Stimulated activated effector memory CD8-positive, alpha-beta T cell treated with anti-CD3 and anti-CD28 coated beads, Interleukin-12 subunit alpha, Interleukin-12 subunit beta, amount 100 ng/mL, for 72 hours (primary cell): ENCODE results near the gene ABHD5.
A peak's percentile ranks its signal among the peaks of the same experiment; 100 is the strongest.
"Not testable (repeated sequence)": the region's sequence is repeated elsewhere in the genome, so short reads cannot be mapped to it uniquely, and the experiment has no call there.

Experiments used
- ATAC-seq: fragments of 150-1000 bp; cut with Tn5 transposase; 2 replicates; pipeline ENCODE4 v1.10.0; 2021
- DNase-seq, 2 donors: peaks; one replicate each; pipeline ENCODE4 v3.0.0; 2021 to 2022; ENCODE audit warnings: low spot score in 2 of 2
- H3K27ac Mint-ChIP-seq: one replicate; pipeline ENCODE4 v1.8.0; 2022; ENCODE audit warnings: mild to moderate bottlenecking, mixed read lengths
- H3K36me3 Mint-ChIP-seq: one replicate; pipeline ENCODE4 v1.8.0; 2022; ENCODE audit warnings: mild to moderate bottlenecking, mixed read lengths
- H3K4me1 Mint-ChIP-seq: one replicate; pipeline ENCODE4 v1.8.0; 2022; ENCODE audit warnings: mixed read lengths
- H3K4me3 Mint-ChIP-seq: one replicate; pipeline ENCODE4 v1.8.0; 2022; ENCODE audit warnings: mild to moderate bottlenecking, mixed read lengths
- H3K9me3 Mint-ChIP-seq: one replicate; pipeline ENCODE4 v1.8.0; 2022; ENCODE audit warnings: mixed read lengths

Gene ABHD5

GRCh38 chr3:43675593-43675992 lies 15.1 kb upstream of the ABHD5 start:
- Mint-ChIP-seq H3K36me3 (no peaks in the 10 kb centered on the region), H3K4me1 (no peaks in the 10 kb centered on the region), H3K9me3 (no peaks in the 10 kb centered on the region), H3K4me3 (no peak overlapping the region), H3K27ac (no peak overlapping the region)
- DNase-seq (no peak), ATAC-seq (no peak)

GRCh38 chr3:43676441-43676840 lies 14.3 kb upstream of the ABHD5 start:
- Mint-ChIP-seq H3K27ac (no peak overlapping the region), H3K36me3 (no peaks in the 10 kb centered on the region), H3K9me3 (no peaks in the 10 kb centered on the region), H3K4me1 (no peaks in the 10 kb centered on the region), H3K4me3 (no peak overlapping the region)
- ATAC-seq: no peak
- DNase-seq: no peak

GRCh38 chr3:43678375-43678774 lies 12.4 kb upstream of the ABHD5 start:
- H3K27ac Mint-ChIP-seq, ATAC-seq, H3K4me3 Mint-ChIP-seq, H3K9me3 Mint-ChIP-seq, H3K36me3 Mint-ChIP-seq, DNase-seq, H3K4me1 Mint-ChIP-seq: not testable (repeated sequence)

- not testable (repeated sequence) for H3K27ac Mint-ChIP-seq, DNase-seq, H3K9me3 Mint-ChIP-seq, H3K4me1 Mint-ChIP-seq, H3K4me3 Mint-ChIP-seq, ATAC-seq, H3K36me3 Mint-ChIP-seq
These were observed 11.8 kb upstream of the ABHD5 start for GRCh38 chr3:43678887-43679449.

GRCh38 chr3:43680857-43681256 lies 9.9 kb upstream of the ABHD5 start:
- not testable (repeated sequence) for H3K27ac Mint-ChIP-seq, H3K4me3 Mint-ChIP-seq, DNase-seq, H3K9me3 Mint-ChIP-seq, H3K36me3 Mint-ChIP-seq, H3K4me1 Mint-ChIP-seq, ATAC-seq

- ATAC-seq (no peak), DNase-seq (no peak)
- Mint-ChIP-seq H3K9me3 (no peaks in the 10 kb centered on the region), H3K27ac (no peak overlapping the region), H3K36me3 (no peaks in the 10 kb centered on the region), H3K4me3 (no peak overlapping the region), H3K4me1 (no peaks in the 10 kb centered on the region)
These were observed 5.8 kb upstream of the ABHD5 start for GRCh38 chr3:43684944-43685343.

- Mint-ChIP-seq H3K4me1 (no peaks in the 10 kb centered on the region), H3K36me3 (peaks cover 8% of the 10 kb centered on the region), H3K4me3 (no peak overlapping the region), H3K9me3 (no peaks in the 10 kb centered on the region), H3K27ac (no peak overlapping the region)
- no peak for DNase-seq
- no peak for ATAC-seq
These were observed 4.8 kb upstream of the ABHD5 start for GRCh38 chr3:43685921-43686320.

- no peaks in the 10 kb centered on the region for H3K9me3 Mint-ChIP-seq
- H3K4me1 Mint-ChIP-seq: no peaks in the 10 kb centered on the region
- H3K36me3 Mint-ChIP-seq: peaks cover 10% of the 10 kb centered on the region
- H3K4me3 Mint-ChIP-seq: no peak overlapping the region
- no peak overlapping the region for H3K27ac Mint-ChIP-seq
- ATAC-seq (no peak), DNase-seq (no peak)
These were observed 4.4 kb upstream of the ABHD5 start for GRCh38 chr3:43686333-43686699.

- peaks cover 6% of the 10 kb centered on the region for H3K4me1 Mint-ChIP-seq
- ATAC-seq (no peak), DNase-seq (no peak)
- H3K27ac Mint-ChIP-seq: no peak overlapping the region
- no peak overlapping the region for H3K4me3 Mint-ChIP-seq
- peaks cover 10% of the 10 kb centered on the region for H3K36me3 Mint-ChIP-seq
- no peaks in the 10 kb centered on the region for H3K9me3 Mint-ChIP-seq
These were observed 3.8 kb upstream of the ABHD5 start for GRCh38 chr3:43686700-43687498.

GRCh38 chr3:43687499-43687811 lies 3.3 kb upstream of the ABHD5 start:
- DNase-seq (no peak), ATAC-seq (no peak)
- Mint-ChIP-seq H3K4me3 (no peak overlapping the region), H3K27ac (no peak overlapping the region), H3K36me3 (peaks cover 10% of the 10 kb centered on the region), H3K9me3 (no peaks in the 10 kb centered on the region), H3K4me1 (peaks cover 11% of the 10 kb centered on the region)

GRCh38 chr3:43688245-43688650 lies 2.5 kb upstream of the ABHD5 start:
- Mint-ChIP-seq H3K9me3 (no peaks in the 10 kb centered on the region), H3K36me3 (peaks cover 10% of the 10 kb centered on the region), H3K27ac (no peak overlapping the region), H3K4me1 (peaks cover 19% of the 10 kb centered on the region), H3K4me3 (no peak overlapping the region)
- ATAC-seq (no peak), DNase-seq (no peak)

GRCh38 chr3:43689166-43689565 lies 1.6 kb upstream of the ABHD5 start:
- Mint-ChIP-seq H3K4me3 (peak overlapping the region; percentile 83), H3K36me3 (peaks cover 10% of the 10 kb centered on the region), H3K27ac (no peak overlapping the region), H3K9me3 (no peaks in the 10 kb centered on the region), H3K4me1 (peaks cover 26% of the 10 kb centered on the region)
- DNase-seq: no peak
- no peak for ATAC-seq

GRCh38 chr3:43689766-43690399 lies 855 bp upstream of the ABHD5 start:
- H3K9me3 Mint-ChIP-seq: no peaks in the 10 kb centered on the region
- peak overlapping the region; percentile 83 for H3K4me3 Mint-ChIP-seq
- no peak for DNase-seq
- H3K36me3 Mint-ChIP-seq: peaks cover 10% of the 10 kb centered on the region
- H3K27ac Mint-ChIP-seq: peak overlapping the region; percentile 89
- ATAC-seq: no peak
- H3K4me1 Mint-ChIP-seq: peaks cover 26% of the 10 kb centered on the region

GRCh38 chr3:43691120-43691995 lies 620 bp downstream of the ABHD5 start:
- Mint-ChIP-seq H3K4me1 (peaks cover 26% of the 10 kb centered on the region), H3K9me3 (no peaks in the 10 kb centered on the region), H3K27ac (peak overlapping the region; percentile 89), H3K36me3 (peaks cover 10% of the 10 kb centered on the region), H3K4me3 (peak overlapping the region; percentile 83)
- DNase-seq (peak; percentile 35 to 77), ATAC-seq (peak; percentile 50)

- peak overlapping the region; percentile 83 for H3K4me3 Mint-ChIP-seq
- ATAC-seq (no peak), DNase-seq (no peak)
- peaks cover 15% of the 10 kb centered on the region for H3K36me3 Mint-ChIP-seq
- H3K27ac Mint-ChIP-seq: peak overlapping the region; percentile 89
- H3K9me3 Mint-ChIP-seq: no peaks in the 10 kb centered on the region
- peaks cover 26% of the 10 kb centered on the region for H3K4me1 Mint-ChIP-seq
These were observed 1.5 kb downstream of the ABHD5 start for GRCh38 chr3:43692085-43692855.
